H9 (cell line): ENCODE measurements around the gene COMMD4. TPM values are rescaled to one million over a fixed set of nuclear protein-coding genes. Genes with fewer than 3 reads are reported as not detected.

Source experiments
- DNase-seq: peaks from one replicate; pipeline ENCODE4 v3.0.0-alpha.2; 2017
- H2AFZ ChIP-seq: one replicate; pipeline ENCODE4 v1.6.1; 2013; ENCODE audit warnings: mild to moderate bottlenecking, low read length, control low read depth, moderate library complexity
- H2AK5ac ChIP-seq: 2 replicates; pipeline ENCODE4 v1.6.1; 2013; ENCODE audit warnings: low read length, control low read depth, mixed read lengths; ENCODE audit not compliant: insufficient read length
- H2BK120ac ChIP-seq: one replicate; pipeline ENCODE4 v1.6.1; 2013; ENCODE audit warnings: low read depth, mild to moderate bottlenecking, low read length, control low read depth, inconsistent platforms; ENCODE audit not compliant: poor library complexity, severe bottlenecking
- H2BK12ac ChIP-seq: 2 replicates; pipeline ENCODE4 v1.6.1; 2013; ENCODE audit warnings: low read length, control low read depth, mixed read lengths, low read depth; ENCODE audit not compliant: insufficient read length
- H2BK15ac ChIP-seq: 2 replicates; pipeline ENCODE4 v1.6.1; 2013; ENCODE audit warnings: low read depth, low read length, control low read depth
- H2BK20ac ChIP-seq: one replicate; pipeline ENCODE4 v1.6.1; 2013; ENCODE audit warnings: low read depth, mild to moderate bottlenecking, low read length, control low read depth, inconsistent platforms; ENCODE audit not compliant: poor library complexity, severe bottlenecking
- H2BK5ac ChIP-seq: 2 replicates; pipeline ENCODE4 v1.6.1; 2013; ENCODE audit warnings: low read length, control low read depth, mixed read lengths; ENCODE audit not compliant: insufficient read length
- H3K14ac ChIP-seq: 2 replicates; pipeline ENCODE4 v1.6.1; 2013; ENCODE audit warnings: low read length, control low read depth; ENCODE audit not compliant: insufficient read depth
- H3K18ac ChIP-seq: 2 replicates; pipeline ENCODE4 v1.6.1; 2013; ENCODE audit warnings: low read depth, mild to moderate bottlenecking, mixed read lengths, low read length, control low read depth; ENCODE audit not compliant: insufficient read length
- H3K23ac ChIP-seq: 2 replicates; pipeline ENCODE4 v1.6.1; 2013; ENCODE audit warnings: low read length, control low read depth, mixed read lengths, low read depth; ENCODE audit not compliant: insufficient read length
- H3K23me2 ChIP-seq: 2 replicates; pipeline ENCODE4 v1.6.1; 2013; ENCODE audit warnings: low read depth, mild to moderate bottlenecking, mixed read lengths, low read length, control low read depth; ENCODE audit not compliant: insufficient read length, poor library complexity, severe bottlenecking
- H3K27ac ChIP-seq: 2 replicates; pipeline ENCODE4 v1.5.1; 2013; ENCODE audit warnings: low read length, control low read depth, mixed read lengths, low read depth; ENCODE audit not compliant: insufficient read length
- H3K27me3 ChIP-seq: 2 replicates; pipeline ENCODE4 v1.6.1; 2013; ENCODE audit warnings: low read length, control low read depth, inconsistent platforms; ENCODE audit not compliant: insufficient read depth
- H3K4ac ChIP-seq: 2 replicates; pipeline ENCODE4 v1.6.1; 2013; ENCODE audit warnings: low read depth, mild to moderate bottlenecking, control low read depth, inconsistent platforms, low read length, moderate library complexity
- H3K4me1 ChIP-seq: 2 replicates; pipeline ENCODE4 v1.6.1; 2013; ENCODE audit warnings: low read length, control low read depth, inconsistent platforms; ENCODE audit not compliant: insufficient read depth
- H3K4me2 ChIP-seq: 2 replicates; pipeline ENCODE4 v1.6.1; 2013; ENCODE audit warnings: low read length, control low read depth, mixed read lengths; ENCODE audit not compliant: insufficient read length, insufficient read depth
- H3K56ac ChIP-seq: 2 replicates; pipeline ENCODE4 v1.6.1; 2013; ENCODE audit warnings: low read depth, mild to moderate bottlenecking, mixed read lengths, low read length, control low read depth; ENCODE audit not compliant: insufficient read length
- H3K79me1 ChIP-seq: 2 replicates; pipeline ENCODE4 v1.6.1; 2013; ENCODE audit warnings: low read depth, mild to moderate bottlenecking, moderate library complexity, low read length, control low read depth, inconsistent platforms; ENCODE audit not compliant: insufficient read depth, poor library complexity, severe bottlenecking
- H3K79me2 ChIP-seq: 2 replicates; pipeline ENCODE4 v1.6.1; 2013; ENCODE audit warnings: low read length, control low read depth, inconsistent platforms; ENCODE audit not compliant: insufficient read depth
- H3K9ac ChIP-seq: 2 replicates; pipeline ENCODE4 v1.6.1; 2013; ENCODE audit warnings: low read length, control low read depth, mixed read lengths; ENCODE audit not compliant: insufficient read length; ENCODE audit errors: extremely low read depth
- H3K9me3 ChIP-seq: one replicate; pipeline ENCODE4 v1.6.1; 2013; ENCODE audit warnings: low read depth, low read length, inconsistent platforms; ENCODE audit not compliant: control insufficient read depth
- H3T11ph ChIP-seq: one replicate; pipeline ENCODE4 v1.6.1; 2013; ENCODE audit warnings: mild to moderate bottlenecking, low read length, control low read depth, inconsistent platforms
- H4K20me1 ChIP-seq: one replicate; pipeline ENCODE4 v1.6.1; 2013; ENCODE audit not compliant: control insufficient read depth, insufficient read length, insufficient read depth
- H4K5ac ChIP-seq: 2 replicates; pipeline ENCODE4 v1.6.1; 2013; ENCODE audit warnings: low read depth, mild to moderate bottlenecking, mixed read lengths, low read length, control low read depth; ENCODE audit not compliant: insufficient read length
- H4K8ac ChIP-seq: replicated peaks from 2 replicates; pipeline ENCODE4 v1.6.1; 2013; ENCODE audit warnings: low read length, control low read depth, mixed read lengths, low read depth; ENCODE audit not compliant: insufficient read length
- H4K91ac ChIP-seq: 2 replicates; pipeline ENCODE4 v1.6.1; 2013; ENCODE audit warnings: low read depth, mild to moderate bottlenecking, moderate library complexity, mixed read lengths, low read length, control low read depth; ENCODE audit not compliant: insufficient read length
- H3K27ac Mint-ChIP-seq, 3 experiments: 2 replicates in 2 of 3; 3 replicates in 1 of 3; pipeline ENCODE4 v1.8.0; 2020 to 2021; ENCODE audit warnings: mixed read lengths in 3 of 3, mild to moderate bottlenecking in 1 of 3, moderate library complexity in 1 of 3
- H3K27me3 Mint-ChIP-seq: 2 replicates; pipeline ENCODE4 v1.8.0; 2021; ENCODE audit warnings: low read depth, mild to moderate bottlenecking, moderate library complexity, mixed read lengths
- H3K36me3 Mint-ChIP-seq, 3 experiments: 2 replicates in 2 of 3; 3 replicates in 1 of 3; pipeline ENCODE4 v1.8.0; 2020 to 2021; ENCODE audit warnings: low read depth in 3 of 3, mixed read lengths in 3 of 3; ENCODE audit not compliant: insufficient read depth in 1 of 3
- H3K4me1 Mint-ChIP-seq, 2 experiments: 2 replicates each; pipeline ENCODE4 v1.8.0; 2020; ENCODE audit warnings: mixed read lengths in 2 of 2
- H3K4me3 Mint-ChIP-seq, 2 experiments: 2 replicates in 1 of 2; 3 replicates in 1 of 2; pipeline ENCODE4 v1.8.0; 2020 to 2021; ENCODE audit warnings: mild to moderate bottlenecking in 2 of 2, mixed read lengths in 2 of 2, moderate library complexity in 1 of 2
- H3K9me3 Mint-ChIP-seq, 2 experiments: 2 replicates in 1 of 2; 3 replicates in 1 of 2; pipeline ENCODE4 v1.8.0; 2020; ENCODE audit warnings: mild to moderate bottlenecking in 2 of 2, mixed read lengths in 2 of 2, moderate library complexity in 1 of 2
- WGBS: extraction: QIAGEN DNeasy Blood & Tissue Kit; methylation state at CpG from one replicate; pipeline ENCODE4 v1.1.7; 2013; ENCODE audit warnings: missing lambda C conversion rate, low lambda C conversion rate, mixed read lengths; ENCODE audit not compliant: insufficient read length; ENCODE audit errors: extremely low coverage; 5-methylcytosine and 5-hydroxymethylcytosine counted together
- total RNA-seq: library from RNA; stranded (reverse); gene quantifications from 2 replicates; pipeline ENCODE4 v1.2.1, GENCODE V29; 2021
- TF ChIP-seq, protein P1 (sequence below): fragments of 200-600 bp; sonication (generic); conservative IDR thresholded peaks from 3 replicates; pipeline ENCODE4 v1.8.0; 2021; ENCODE audit warnings: antibody characterized with exemption, mild to moderate bottlenecking

COMMD4 gene
- total RNA-seq, 1 experiment from 2014 or later: 146 TPM

GRCh38 chr15:75364881-75365280, 29.0 kb downstream of the COMMD4 start:
- H3K4me3 Mint-ChIP-seq: no peak overlapping the region

More at GRCh38 chr15:75364881-75365280, 29.0 kb downstream of the COMMD4 start:
- Histone ChIP-seq H3K79me2 (no peaks in the 10 kb centered on the region), H3K23ac (no peak overlapping the region), H3K4me1 (no peaks in the 10 kb centered on the region; the same call in 1 of the 2 replicates), H2BK12ac (no peak overlapping the region), H2AK5ac (no peak overlapping the region), H3K4ac (no peak overlapping the region), H4K5ac (no peak overlapping the region), H3T11ph (no peak overlapping the region), H2BK120ac (no peak overlapping the region), H4K20me1 (no peaks in the 10 kb centered on the region), H2BK5ac (no peak overlapping the region), H3K14ac (no peak overlapping the region), H3K79me1 (no peaks in the 10 kb centered on the region), H2AFZ (no peak overlapping the region), H3K27ac (no peak overlapping the region), H3K56ac (no peak overlapping the region), H3K18ac (no peak overlapping the region), H3K9ac (no peak overlapping the region), H4K91ac (no peak overlapping the region), H2BK15ac (no peak overlapping the region), H3K9me3 (no peaks in the 10 kb centered on the region), H3K4me2 (no peak overlapping the region), H3K23me2 (no peaks in the 10 kb centered on the region), H2BK20ac (no peak overlapping the region), H4K8ac (no peak overlapping the region), H3K27me3 (no peaks in the 10 kb centered on the region)
- TF ChIP-seq, protein P1, sequence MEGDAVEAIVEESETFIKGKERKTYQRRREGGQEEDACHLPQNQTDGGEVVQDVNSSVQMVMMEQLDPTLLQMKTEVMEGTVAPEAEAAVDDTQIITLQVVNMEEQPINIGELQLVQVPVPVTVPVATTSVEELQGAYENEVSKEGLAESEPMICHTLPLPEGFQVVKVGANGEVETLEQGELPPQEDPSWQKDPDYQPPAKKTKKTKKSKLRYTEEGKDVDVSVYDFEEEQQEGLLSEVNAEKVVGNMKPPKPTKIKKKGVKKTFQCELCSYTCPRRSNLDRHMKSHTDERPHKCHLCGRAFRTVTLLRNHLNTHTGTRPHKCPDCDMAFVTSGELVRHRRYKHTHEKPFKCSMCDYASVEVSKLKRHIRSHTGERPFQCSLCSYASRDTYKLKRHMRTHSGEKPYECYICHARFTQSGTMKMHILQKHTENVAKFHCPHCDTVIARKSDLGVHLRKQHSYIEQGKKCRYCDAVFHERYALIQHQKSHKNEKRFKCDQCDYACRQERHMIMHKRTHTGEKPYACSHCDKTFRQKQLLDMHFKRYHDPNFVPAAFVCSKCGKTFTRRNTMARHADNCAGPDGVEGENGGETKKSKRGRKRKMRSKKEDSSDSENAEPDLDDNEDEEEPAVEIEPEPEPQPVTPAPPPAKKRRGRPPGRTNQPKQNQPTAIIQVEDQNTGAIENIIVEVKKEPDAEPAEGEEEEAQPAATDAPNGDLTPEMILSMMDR: no peak
- peaks cover 12 to 41% (median 38%) of the 10 kb centered on the region in 3 experiments; a peak in 6 of 7 replicates for H3K36me3 Mint-ChIP-seq
- no peak overlapping the region for H3K27ac Mint-ChIP-seq
- no peaks in the 10 kb centered on the region for H3K9me3 Mint-ChIP-seq
- H3K27me3 Mint-ChIP-seq: peaks cover 1% of the 10 kb centered on the region; the same call in 1 of the 2 replicates
- DNase-seq: no peak
- WGBS: no CpG with 5 or more reads among the region's 6 CpGs
- peaks cover 12 to 13% of the 10 kb centered on the region in 2 experiments for H3K4me1 Mint-ChIP-seq
